Breast epithelium (tissue), 4 donors: ENCODE measurements around the gene PPP5C. TPM values are rescaled to one million over a fixed set of nuclear protein-coding genes. Genes with fewer than 3 reads are reported as not detected.
"Not testable (repeated sequence)": the region's sequence is repeated elsewhere in the genome, so short reads cannot be mapped to it uniquely, and the experiment has no call there.

Experiments used
- DNase-seq, 2 donors: peaks; one replicate each; pipeline ENCODE4 v3.0.0-alpha.2; 2019; ENCODE audit warnings: low spot score in 2 of 2
- H3K27ac ChIP-seq, 2 donors: fragments of 200-600 bp; sonication (generic) in 1 of 2; one replicate each; pipeline ENCODE4 v1.5.1; 2016 to 2019; ENCODE audit warnings: mild to moderate bottlenecking in 1 of 2
- H3K27me3 ChIP-seq, 2 donors: fragments of 200-600 bp; sonication (generic) in 1 of 2; one replicate each; pipeline versions ENCODE4 v1.5.1 to v1.6.0; 2017 to 2019; ENCODE audit warnings: control low read depth in 1 of 2, mild to moderate bottlenecking in 1 of 2
- H3K36me3 ChIP-seq: fragments of 200-600 bp; one replicate; pipeline ENCODE4 v1.5.1; 2019
- H3K4me1 ChIP-seq, 2 donors: fragments of 200-600 bp; sonication (generic); one replicate each; pipeline ENCODE4 v1.5.1; 2016 to 2019; ENCODE audit warnings: control low read depth in 1 of 2
- H3K4me3 ChIP-seq, 3 donors: fragments of 200-600 bp; sonication (generic); 1 replicate in 2 of 3; 2 replicates in 1 of 3; pipeline ENCODE4 v1.5.1; 2016 to 2019; ENCODE audit warnings: mild to moderate bottlenecking in 3 of 3, moderate library complexity in 2 of 3
- H3K9me3 ChIP-seq, 2 donors: fragments of 200-600 bp; sonication (generic) in 1 of 2; one replicate each; pipeline ENCODE4 v1.5.1; 2016 to 2019; ENCODE audit warnings: control low read depth in 1 of 2
- POLR2A ChIP-seq: fragments of 450-650 bp; IDR thresholded peaks from one replicate; pipeline ENCODE4 v1.6.1; 2016; ENCODE audit warnings: antibody characterized with exemption, mild to moderate bottlenecking, moderate library complexity
- POLR2AphosphoS5 ChIP-seq, 3 donors: sonication (generic); formaldehyde crosslinking; IDR thresholded peaks; one replicate each; pipeline ENCODE4 v1.6.1; 2017; ENCODE audit warnings: antibody characterized with exemption in 3 of 3
- intact Hi-C: fragments of 100-400 bp; cut with DNase I; formaldehyde crosslinking; loops from one replicate; pipeline ENCODE4 v1.15.1; 2023; ENCODE audit warnings: low total_unique reads
- total RNA-seq, 3 donors: library from RNA; depleted of rRNA; stranded (reverse); fragments of >200 nt; gene quantifications; one replicate each; pipeline ENCODE4 v1.1.0, GENCODE V29; 2016
- TF ChIP-seq, protein P1 (sequence below), 3 donors: fragments of 450-650 bp; IDR thresholded peaks; one replicate each; pipeline ENCODE4 v1.5.1; 2016 to 2017; ENCODE audit warnings: antibody characterized with exemption in 3 of 3, mild to moderate bottlenecking in 3 of 3, moderate library complexity in 3 of 3

PPP5C gene
- total RNA-seq, 3 donors from 2014 or later, result 41.3 to 72.4 (median 58.7) TPM

DNA sequence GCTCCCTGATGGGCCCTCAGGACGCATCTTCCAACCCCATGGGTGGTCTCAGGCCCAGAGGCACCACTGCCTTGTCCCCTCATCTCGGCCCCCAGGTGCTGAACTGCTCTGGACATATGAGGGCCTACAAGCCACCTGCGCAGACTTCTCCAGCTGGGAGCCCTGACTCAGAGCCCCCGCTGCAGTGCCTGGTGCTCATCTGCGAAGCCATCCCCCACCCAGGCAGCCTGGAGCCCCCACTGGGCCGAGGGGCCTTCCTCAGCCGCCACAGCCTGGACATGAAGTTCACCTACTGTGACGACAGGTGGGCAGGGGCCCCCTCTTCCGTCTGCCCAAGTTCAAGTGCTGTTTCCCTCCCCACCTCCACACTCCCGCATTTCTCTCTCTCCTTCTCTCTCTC lies 37.8 kb upstream of the PPP5C start:
- intact Hi-C loops, result no loop called here
- H3K36me3 ChIP-seq, result no peaks in the 10 kb centered on the region
- no peak for TF ChIP-seq POLR2A
- no peak for TF ChIP-seq POLR2AphosphoS5 (IDR thresholded peaks at IDR 0.05)
- TF ChIP-seq, protein P1, sequence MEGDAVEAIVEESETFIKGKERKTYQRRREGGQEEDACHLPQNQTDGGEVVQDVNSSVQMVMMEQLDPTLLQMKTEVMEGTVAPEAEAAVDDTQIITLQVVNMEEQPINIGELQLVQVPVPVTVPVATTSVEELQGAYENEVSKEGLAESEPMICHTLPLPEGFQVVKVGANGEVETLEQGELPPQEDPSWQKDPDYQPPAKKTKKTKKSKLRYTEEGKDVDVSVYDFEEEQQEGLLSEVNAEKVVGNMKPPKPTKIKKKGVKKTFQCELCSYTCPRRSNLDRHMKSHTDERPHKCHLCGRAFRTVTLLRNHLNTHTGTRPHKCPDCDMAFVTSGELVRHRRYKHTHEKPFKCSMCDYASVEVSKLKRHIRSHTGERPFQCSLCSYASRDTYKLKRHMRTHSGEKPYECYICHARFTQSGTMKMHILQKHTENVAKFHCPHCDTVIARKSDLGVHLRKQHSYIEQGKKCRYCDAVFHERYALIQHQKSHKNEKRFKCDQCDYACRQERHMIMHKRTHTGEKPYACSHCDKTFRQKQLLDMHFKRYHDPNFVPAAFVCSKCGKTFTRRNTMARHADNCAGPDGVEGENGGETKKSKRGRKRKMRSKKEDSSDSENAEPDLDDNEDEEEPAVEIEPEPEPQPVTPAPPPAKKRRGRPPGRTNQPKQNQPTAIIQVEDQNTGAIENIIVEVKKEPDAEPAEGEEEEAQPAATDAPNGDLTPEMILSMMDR (IDR thresholded peaks at IDR 0.05), result no peak
- no peak overlapping the region for H3K27ac ChIP-seq
- H3K9me3 ChIP-seq, result peaks cover 0 to 12% of the 10 kb centered on the region in 2 donors
- no peak for DNase-seq
- no peaks in the 10 kb centered on the region for H3K4me1 ChIP-seq
- H3K27me3 ChIP-seq, result no peaks in the 10 kb centered on the region
- H3K4me3 ChIP-seq, result no peak overlapping the region

DNA sequence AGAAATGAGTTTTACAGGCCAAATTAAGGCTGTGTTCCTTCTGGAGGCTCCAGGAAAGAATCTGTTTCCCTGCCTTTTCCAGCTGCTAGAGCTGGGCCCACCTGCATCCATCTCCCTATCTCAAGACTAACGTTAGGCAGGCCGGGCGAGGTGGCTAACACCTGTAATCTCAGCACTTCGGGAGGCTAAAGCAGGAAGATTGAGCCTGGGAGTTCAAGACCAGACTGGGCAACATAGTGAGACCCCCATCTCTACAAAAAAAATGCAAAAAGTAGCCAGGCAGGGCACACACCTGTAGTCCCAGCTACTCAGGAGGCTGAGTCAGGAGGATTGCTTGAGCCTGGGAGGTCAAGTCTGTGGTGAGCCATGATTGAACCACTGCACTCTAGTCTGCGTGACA lies 35.4 kb upstream of the PPP5C start:
- Histone ChIP-seq H3K4me1 (no peaks in the 10 kb centered on the region), H3K27me3 (no peaks in the 10 kb centered on the region), H3K9me3 (peaks cover 0 to 5% of the 10 kb centered on the region in 2 donors), H3K4me3 (no peak overlapping the region), H3K36me3 (no peaks in the 10 kb centered on the region), H3K27ac (no peak overlapping the region)
- no peak for DNase-seq
- intact Hi-C loops, result no loop called here
- no peak for TF ChIP-seq POLR2A
- TF ChIP-seq, protein P1 (IDR thresholded peaks at IDR 0.05), result no peak
- no peak for TF ChIP-seq POLR2AphosphoS5 (IDR thresholded peaks at IDR 0.05)

DNA sequence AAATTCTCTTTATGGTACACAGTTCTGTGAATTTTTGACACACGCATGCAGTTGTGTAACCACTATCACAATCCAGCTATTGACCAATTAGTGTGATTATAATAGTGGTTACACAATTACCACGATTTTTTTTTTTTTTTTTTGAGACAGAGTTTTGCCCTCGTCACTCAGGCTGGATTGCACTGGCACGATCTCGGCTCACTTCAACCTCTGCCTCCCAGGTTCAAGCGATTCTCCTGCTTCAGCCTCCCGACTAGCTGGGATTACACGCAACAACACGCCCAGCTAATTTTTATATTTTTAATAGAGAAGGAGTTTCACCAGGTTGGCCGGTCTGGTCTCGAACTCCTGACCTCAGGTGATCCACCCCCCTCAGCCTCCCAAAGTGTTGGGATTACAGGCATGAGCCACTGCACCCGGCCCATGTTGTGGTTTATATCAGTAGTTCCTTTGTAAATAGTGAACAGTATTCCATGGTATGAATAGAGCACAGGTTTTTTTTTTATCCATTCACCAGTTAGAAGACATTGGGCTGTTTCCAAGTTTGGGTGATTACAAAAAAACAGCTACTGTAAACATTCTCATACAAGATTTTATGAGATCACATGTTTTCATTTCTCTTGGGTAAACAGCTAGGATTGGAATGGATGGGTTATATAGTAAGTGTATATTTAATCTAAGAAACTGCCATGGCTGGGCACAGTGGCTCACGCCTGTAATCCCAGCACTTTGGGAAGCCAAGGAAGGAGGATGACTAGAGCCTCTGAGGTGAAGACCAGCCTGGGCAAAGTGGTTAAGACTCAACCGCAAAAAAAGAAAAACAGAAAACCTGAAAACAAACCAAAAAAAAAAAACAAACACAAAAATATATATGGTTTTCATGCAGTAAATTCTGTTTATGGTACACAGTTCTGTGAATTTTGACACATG lies 33.1 kb upstream of the PPP5C start:
- H3K4me1 ChIP-seq, DNase-seq, H3K36me3 ChIP-seq, H3K4me3 ChIP-seq, H3K27me3 ChIP-seq, intact Hi-C loops, H3K9me3 ChIP-seq, H3K27ac ChIP-seq: not testable (repeated sequence)

DNA sequence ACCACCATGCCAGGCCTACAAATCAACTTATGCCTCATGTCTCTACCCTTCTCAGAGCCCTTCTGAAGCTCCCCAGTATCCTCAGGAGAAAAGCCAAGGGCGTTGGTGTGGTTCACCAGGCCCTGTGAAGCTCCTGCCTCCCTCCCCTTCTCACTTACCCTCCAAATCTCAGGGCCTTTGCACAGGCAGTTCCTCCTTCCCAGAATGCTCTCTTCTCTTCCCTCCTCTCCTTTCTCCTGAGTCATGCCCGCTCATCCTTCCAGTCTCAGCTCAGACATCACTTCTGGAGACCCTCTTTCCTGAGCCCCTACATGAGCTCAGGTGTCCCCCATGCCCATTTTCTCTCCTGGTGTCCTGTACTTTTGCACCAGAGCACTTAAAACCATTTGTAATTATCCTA lies 29.5 kb upstream of the PPP5C start:
- Histone ChIP-seq H3K4me3 (no peak overlapping the region), H3K9me3 (no peaks in the 10 kb centered on the region), H3K4me1 (no peaks in the 10 kb centered on the region), H3K27me3 (no peaks in the 10 kb centered on the region), H3K36me3 (no peaks in the 10 kb centered on the region), H3K27ac (no peak overlapping the region)
- intact Hi-C loops, result no loop called here
- TF ChIP-seq, protein P1 (IDR thresholded peaks at IDR 0.05), result no peak
- TF ChIP-seq POLR2AphosphoS5 (IDR thresholded peaks at IDR 0.05), result no peak
- no peak for TF ChIP-seq POLR2A
- no peak for DNase-seq

DNA sequence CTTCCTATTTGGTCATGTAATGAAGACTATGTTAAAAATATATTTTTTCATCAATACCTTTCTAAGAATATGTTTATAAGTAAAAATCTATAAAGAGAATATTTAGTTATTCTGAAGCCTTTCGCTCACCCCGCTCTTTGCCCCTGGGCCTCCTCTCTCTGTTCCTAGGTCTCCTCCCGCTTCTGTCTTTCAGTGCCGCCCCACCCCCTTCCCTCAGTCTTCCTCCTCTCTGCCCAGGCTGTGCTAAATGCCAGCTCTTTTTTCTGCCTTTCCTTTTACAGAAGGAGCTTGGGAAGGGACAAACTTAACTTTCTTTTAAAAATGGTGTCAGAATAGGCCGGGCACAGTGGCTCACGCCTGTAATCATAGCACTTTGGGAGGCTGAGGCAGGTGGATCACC lies 27.3 kb upstream of the PPP5C start:
- Histone ChIP-seq H3K4me3 (no peak overlapping the region), H3K4me1 (no peaks in the 10 kb centered on the region), H3K36me3 (no peaks in the 10 kb centered on the region), H3K9me3 (no peaks in the 10 kb centered on the region), H3K27me3 (no peaks in the 10 kb centered on the region), H3K27ac (no peak overlapping the region)
- TF ChIP-seq, protein P1 (IDR thresholded peaks at IDR 0.05), result no peak
- TF ChIP-seq POLR2AphosphoS5 (IDR thresholded peaks at IDR 0.05) (no peak), POLR2A (no peak)
- DNase-seq, result no peak
- intact Hi-C loops, result no loop called here
